DOHH2 (cell line): Measurements from ENCODE around the gene HKDC1.
"Not testable (repeated sequence)": the region's sequence is repeated elsewhere in the genome, so short reads cannot be mapped to it uniquely, and the experiment has no call there.

ENCODE experiments used
- H3F3A ChIP-seq: fragments of 200-600 bp; sonication (generic), shearing (Covaris generic); 2 replicates; pipeline ENCODE4 v1.6.0; 2016; ENCODE audit warnings: antibody characterized with exemption, mild to moderate bottlenecking; ENCODE audit not compliant: control insufficient read depth, insufficient read depth
- H3K27ac ChIP-seq: fragments of 200-600 bp; sonication (generic); 2 replicates; pipeline ENCODE4 v1.5.1; 2014; ENCODE audit warnings: low read depth, mild to moderate bottlenecking, low read length, moderate library complexity
- H3K27me3 ChIP-seq: fragments of 200-600 bp; sonication (generic); 2 replicates; pipeline ENCODE4 v1.6.1; 2014; ENCODE audit warnings: mild to moderate bottlenecking, low read length, mixed read lengths; ENCODE audit not compliant: control insufficient read depth
- H3K36me3 ChIP-seq: fragments of 200-600 bp; sonication (generic); 2 replicates; pipeline ENCODE4 v1.6.1; 2014; ENCODE audit warnings: mild to moderate bottlenecking, low read length, moderate library complexity, mixed read lengths; ENCODE audit not compliant: control insufficient read depth
- H3K4me1 ChIP-seq: fragments of 200-600 bp; sonication (generic); 2 replicates; pipeline ENCODE4 v1.6.1; 2014; ENCODE audit warnings: mild to moderate bottlenecking, low read length, mixed read lengths; ENCODE audit not compliant: control insufficient read depth
- H3K4me2 ChIP-seq: fragments of 200-600 bp; sonication (generic); 2 replicates; pipeline ENCODE4 v1.6.0; 2014; ENCODE audit warnings: mild to moderate bottlenecking, low read length, moderate library complexity
- H3K4me3 ChIP-seq: fragments of 200-600 bp; sonication (generic); 2 replicates; pipeline ENCODE4 v1.5.1; 2014; ENCODE audit warnings: mild to moderate bottlenecking, low read length, mixed read lengths
- H3K79me2 ChIP-seq: fragments of 200-600 bp; sonication (generic); 2 replicates; pipeline ENCODE4 v1.6.1; 2014; ENCODE audit warnings: mild to moderate bottlenecking, low read length, mixed read lengths; ENCODE audit not compliant: control insufficient read depth
- H3K9me2 ChIP-seq: fragments of 200-600 bp; sonication (generic); replicated peaks from 2 replicates; pipeline ENCODE4 v1.6.1; 2014; ENCODE audit warnings: mild to moderate bottlenecking, low read length, mixed read lengths; ENCODE audit not compliant: control insufficient read depth
- H3K9me3 ChIP-seq: fragments of 200-600 bp; sonication (generic); 2 replicates; pipeline ENCODE4 v1.6.1; 2014; ENCODE audit warnings: antibody characterized with exemption, low read length, mixed read lengths; ENCODE audit not compliant: control insufficient read depth, insufficient read depth
- H4K20me1 ChIP-seq: fragments of 200-600 bp; sonication (generic); 2 replicates; pipeline ENCODE4 v1.6.0; 2014; ENCODE audit warnings: low read depth, mild to moderate bottlenecking, antibody characterized with exemption, low read length, moderate library complexity; ENCODE audit not compliant: control insufficient read depth, insufficient read depth
- CTCF ChIP-seq: fragments of 200-600 bp; sonication (generic); IDR thresholded peaks from one replicate; pipeline ENCODE4 v1.5.1; 2014; ENCODE audit warnings: antibody characterized with exemption, mild to moderate bottlenecking, low read depth, low read length; ENCODE audit not compliant: poor library complexity, severe bottlenecking
- EZH2phosphoT487 ChIP-seq: fragments of 200-600 bp; sonication (generic); IDR thresholded peaks from 2 replicates; pipeline ENCODE4 v1.6.1; 2017; ENCODE audit warnings: borderline replicate concordance, mild to moderate bottlenecking, antibody characterized with exemption, low read length, moderate library complexity, mixed read lengths

HKDC1 gene

GRCh38 chr10:69220041-69220451 is at the start of gene HKDC1:
Gene HKDC1 (plus strand): TSS chr10:69220332. CDS start chr10:69220436, 104 bp downstream.
- H3K36me3 ChIP-seq = no peaks in the 10 kb centered on the region
- H3K27me3 ChIP-seq = peaks cover 19% of the 10 kb centered on the region
- TF ChIP-seq EZH2phosphoT487 = no peak
- TF ChIP-seq CTCF = no peak
- no peak within 1 kb of the TSS for H3K27ac ChIP-seq
- peaks cover 14% of the 10 kb centered on the region for H3K4me1 ChIP-seq
- H3K4me3 ChIP-seq = no peak within 1 kb of the TSS
- H3F3A ChIP-seq = 0 out of 2 replicates have a peak, but pooled peaks cover 4% of the 10 kb centered on the region
- H3K9me3 ChIP-seq = no peaks in the 10 kb centered on the region
- H4K20me1 ChIP-seq = no peaks in the 10 kb centered on the region
- H3K9me2 ChIP-seq = no peaks in the 10 kb centered on the region
- H3K4me2 ChIP-seq = no peak within 1 kb of the TSS
- H3K79me2 ChIP-seq = no peaks in the 10 kb centered on the region

GRCh38 chr10:69172241-69172982 is 47.7 kb upstream of the HKDC1 start:
- H3F3A ChIP-seq = peaks cover 9% of the 10 kb centered on the region; the same call in 1 of the 2 replicates
- H3K4me2 ChIP-seq = no peak overlapping the region
- no peak overlapping the region for H3K4me3 ChIP-seq
- H3K9me3 ChIP-seq = no peaks in the 10 kb centered on the region
- TF ChIP-seq EZH2phosphoT487 (no peak), CTCF (no peak)
- H3K9me2 ChIP-seq = no peaks in the 10 kb centered on the region
- H3K27me3 ChIP-seq = no peaks in the 10 kb centered on the region
- H3K4me1 ChIP-seq = no peaks in the 10 kb centered on the region
- no peaks in the 10 kb centered on the region for H4K20me1 ChIP-seq
- no peak overlapping the region for H3K27ac ChIP-seq
- H3K36me3 ChIP-seq = peaks cover 14% of the 10 kb centered on the region; the same call in 1 of the 2 replicates
- H3K79me2 ChIP-seq = no peaks in the 10 kb centered on the region

- H4K20me1 ChIP-seq, H3K27ac ChIP-seq, H3K9me2 ChIP-seq, H3K9me3 ChIP-seq, H3K27me3 ChIP-seq, H3F3A ChIP-seq, H3K4me3 ChIP-seq, H3K4me2 ChIP-seq: not testable (repeated sequence)
- peaks cover 12% of the 10 kb centered on the region for H3K4me1 ChIP-seq
- peaks cover 15% of the 10 kb centered on the region for H3K79me2 ChIP-seq
- H3K36me3 ChIP-seq = peaks cover 13% of the 10 kb centered on the region
Measured at GRCh38 chr10:69175326-69175725, 44.8 kb upstream of the HKDC1 start.

- Histone ChIP-seq H3K4me2 (no peak overlapping the region), H3K9me3 (no peaks in the 10 kb centered on the region), H3K27me3 (no peaks in the 10 kb centered on the region), H3F3A (0 out of 2 replicates have a peak, but pooled peaks cover 4% of the 10 kb centered on the region), H3K4me1 (peaks cover 20% of the 10 kb centered on the region), H4K20me1 (no peaks in the 10 kb centered on the region), H3K4me3 (no peak overlapping the region), H3K36me3 (peaks cover 5% of the 10 kb centered on the region), H3K79me2 (peaks cover 30% of the 10 kb centered on the region), H3K9me2 (no peaks in the 10 kb centered on the region), H3K27ac (no peak overlapping the region)
- TF ChIP-seq CTCF (no peak), EZH2phosphoT487 (no peak)
Measured at GRCh38 chr10:69176823-69177222, 43.3 kb upstream of the HKDC1 start.
